K562 (cell line): ENCODE measurements around the gene PRKG1. TPM values are rescaled to one million over a fixed set of nuclear protein-coding genes. Genes with fewer than 3 reads are reported as not detected.

Source experiments
- NCOR1 ChIP-seq: fragments of 450-650 bp; IDR thresholded peaks from 2 replicates; pipeline ENCODE4 v1.6.1; 2016; ENCODE audit warnings: mild to moderate bottlenecking, moderate library complexity
- SREBF2 ChIP-seq: sonication (generic); formaldehyde crosslinking; IDR thresholded peaks from 2 replicates; pipeline ENCODE4 v1.4.0; 2020; ENCODE audit warnings: mild to moderate bottlenecking, missing genetic modification reagents
- SRSF7 ChIP-seq: fragments of 200-400 bp; formaldehyde crosslinking; optimal IDR thresholded peaks from 2 replicates; pipeline ENCODE3; 2017; ENCODE audit warnings: mild to moderate bottlenecking, low read depth, low read length
- TCF7L2 ChIP-seq: fragments of 150-350 bp; IDR thresholded peaks from 2 replicates; pipeline ENCODE4 v1.6.1; 2016; ENCODE audit warnings: low read depth, mild to moderate bottlenecking, low read length, moderate library complexity
- ZBTB1 ChIP-seq: sonication (generic); formaldehyde crosslinking; IDR thresholded peaks from 2 replicates; pipeline ENCODE4 v1.8.1; 2023; ENCODE audit warnings: missing genetic modification reagents, low read depth, mild to moderate bottlenecking, borderline replicate concordance
- ZFX ChIP-seq: sonication (generic); formaldehyde crosslinking; IDR thresholded peaks from 2 replicates; pipeline ENCODE4 v1.8.0; 2022; ENCODE audit warnings: mild to moderate bottlenecking, missing genetic modification reagents, moderate library complexity
- polyA plus RNA-seq, 8 experiments: library from polyadenylated mRNA; depleted of rRNA in 4 of 8; stranded (reverse) in 5 of 8; unstranded in 3 of 8; fragments of >200 nt; fragmentation: Nextera tagmentation in 2 of 8; fragmentation: Illumina TruSeq in 1 of 8; extraction: Ambion mirVana in 2 of 8; extraction: Trizol in 1 of 8; gene quantifications; 2 replicates each; pipeline versions ENCODE4 v1.2.1 to v1.2.3, GENCODE V29; 2011 to 2014; ENCODE audit warnings: inconsistent platforms in 1 of 8, missing spikeins in 1 of 8
- total RNA-seq, 7 experiments: library from RNA; depleted of rRNA in 6 of 7; stranded (reverse); fragments of >200 nt in 6 of 7; fragmentation: Illumina TruSeq in 2 of 7; extraction: Trizol in 2 of 7; gene quantifications; 2 replicates each; pipeline versions ENCODE4 v1.2.1 to v1.2.3, GENCODE V29; 2011 to 2021; ENCODE audit warnings: low replicate concordance in 1 of 7
- TF ChIP-seq, protein P1 (sequence below): sonication (generic); formaldehyde crosslinking; IDR thresholded peaks from 2 replicates; pipeline ENCODE4 v1.8.0; 2023; ENCODE audit warnings: missing genetic modification reagents, mild to moderate bottlenecking, borderline replicate concordance
- TF ChIP-seq, protein P2 (sequence below): fragments of 450-650 bp; IDR thresholded peaks from 2 replicates; pipeline ENCODE4 v1.6.1; 2016; ENCODE audit warnings: mild to moderate bottlenecking, moderate library complexity
- TF ChIP-seq, protein P3 (sequence below): sonication (generic); IDR thresholded peaks from 2 replicates; pipeline ENCODE4 v1.6.1; 2016

The PRKG1 gene
- total and polyA plus RNA-seq, 9 of the 15 experiments (the other 6 are each of a cell fraction or from before 2014, with no cell fraction given) = 0.22 TPM; not detected in 8

- TF ChIP-seq SREBF2 (CRISPR knock-in tag) (no peak), NCOR1 (0 out of 2 replicates have a peak, but pooled peaks have one; percentile 3), ZFX (peak; percentile 65; the same call in 1 of the 2 replicates), SRSF7 (no peak), ZBTB1 (CRISPR knock-in tag) (no peak), TCF7L2 (no peak)
- TF ChIP-seq, protein P1, sequence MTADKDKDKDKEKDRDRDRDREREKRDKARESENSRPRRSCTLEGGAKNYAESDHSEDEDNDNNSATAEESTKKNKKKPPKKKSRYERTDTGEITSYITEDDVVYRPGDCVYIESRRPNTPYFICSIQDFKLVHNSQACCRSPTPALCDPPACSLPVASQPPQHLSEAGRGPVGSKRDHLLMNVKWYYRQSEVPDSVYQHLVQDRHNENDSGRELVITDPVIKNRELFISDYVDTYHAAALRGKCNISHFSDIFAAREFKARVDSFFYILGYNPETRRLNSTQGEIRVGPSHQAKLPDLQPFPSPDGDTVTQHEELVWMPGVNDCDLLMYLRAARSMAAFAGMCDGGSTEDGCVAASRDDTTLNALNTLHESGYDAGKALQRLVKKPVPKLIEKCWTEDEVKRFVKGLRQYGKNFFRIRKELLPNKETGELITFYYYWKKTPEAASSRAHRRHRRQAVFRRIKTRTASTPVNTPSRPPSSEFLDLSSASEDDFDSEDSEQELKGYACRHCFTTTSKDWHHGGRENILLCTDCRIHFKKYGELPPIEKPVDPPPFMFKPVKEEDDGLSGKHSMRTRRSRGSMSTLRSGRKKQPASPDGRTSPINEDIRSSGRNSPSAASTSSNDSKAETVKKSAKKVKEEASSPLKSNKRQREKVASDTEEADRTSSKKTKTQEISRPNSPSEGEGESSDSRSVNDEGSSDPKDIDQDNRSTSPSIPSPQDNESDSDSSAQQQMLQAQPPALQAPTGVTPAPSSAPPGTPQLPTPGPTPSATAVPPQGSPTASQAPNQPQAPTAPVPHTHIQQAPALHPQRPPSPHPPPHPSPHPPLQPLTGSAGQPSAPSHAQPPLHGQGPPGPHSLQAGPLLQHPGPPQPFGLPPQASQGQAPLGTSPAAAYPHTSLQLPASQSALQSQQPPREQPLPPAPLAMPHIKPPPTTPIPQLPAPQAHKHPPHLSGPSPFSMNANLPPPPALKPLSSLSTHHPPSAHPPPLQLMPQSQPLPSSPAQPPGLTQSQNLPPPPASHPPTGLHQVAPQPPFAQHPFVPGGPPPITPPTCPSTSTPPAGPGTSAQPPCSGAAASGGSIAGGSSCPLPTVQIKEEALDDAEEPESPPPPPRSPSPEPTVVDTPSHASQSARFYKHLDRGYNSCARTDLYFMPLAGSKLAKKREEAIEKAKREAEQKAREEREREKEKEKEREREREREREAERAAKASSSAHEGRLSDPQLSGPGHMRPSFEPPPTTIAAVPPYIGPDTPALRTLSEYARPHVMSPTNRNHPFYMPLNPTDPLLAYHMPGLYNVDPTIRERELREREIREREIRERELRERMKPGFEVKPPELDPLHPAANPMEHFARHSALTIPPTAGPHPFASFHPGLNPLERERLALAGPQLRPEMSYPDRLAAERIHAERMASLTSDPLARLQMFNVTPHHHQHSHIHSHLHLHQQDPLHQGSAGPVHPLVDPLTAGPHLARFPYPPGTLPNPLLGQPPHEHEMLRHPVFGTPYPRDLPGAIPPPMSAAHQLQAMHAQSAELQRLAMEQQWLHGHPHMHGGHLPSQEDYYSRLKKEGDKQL (CRISPR knock-in tag) = peak; percentile 93; the same call in 1 of the 2 replicates
- TF ChIP-seq, protein P2, sequence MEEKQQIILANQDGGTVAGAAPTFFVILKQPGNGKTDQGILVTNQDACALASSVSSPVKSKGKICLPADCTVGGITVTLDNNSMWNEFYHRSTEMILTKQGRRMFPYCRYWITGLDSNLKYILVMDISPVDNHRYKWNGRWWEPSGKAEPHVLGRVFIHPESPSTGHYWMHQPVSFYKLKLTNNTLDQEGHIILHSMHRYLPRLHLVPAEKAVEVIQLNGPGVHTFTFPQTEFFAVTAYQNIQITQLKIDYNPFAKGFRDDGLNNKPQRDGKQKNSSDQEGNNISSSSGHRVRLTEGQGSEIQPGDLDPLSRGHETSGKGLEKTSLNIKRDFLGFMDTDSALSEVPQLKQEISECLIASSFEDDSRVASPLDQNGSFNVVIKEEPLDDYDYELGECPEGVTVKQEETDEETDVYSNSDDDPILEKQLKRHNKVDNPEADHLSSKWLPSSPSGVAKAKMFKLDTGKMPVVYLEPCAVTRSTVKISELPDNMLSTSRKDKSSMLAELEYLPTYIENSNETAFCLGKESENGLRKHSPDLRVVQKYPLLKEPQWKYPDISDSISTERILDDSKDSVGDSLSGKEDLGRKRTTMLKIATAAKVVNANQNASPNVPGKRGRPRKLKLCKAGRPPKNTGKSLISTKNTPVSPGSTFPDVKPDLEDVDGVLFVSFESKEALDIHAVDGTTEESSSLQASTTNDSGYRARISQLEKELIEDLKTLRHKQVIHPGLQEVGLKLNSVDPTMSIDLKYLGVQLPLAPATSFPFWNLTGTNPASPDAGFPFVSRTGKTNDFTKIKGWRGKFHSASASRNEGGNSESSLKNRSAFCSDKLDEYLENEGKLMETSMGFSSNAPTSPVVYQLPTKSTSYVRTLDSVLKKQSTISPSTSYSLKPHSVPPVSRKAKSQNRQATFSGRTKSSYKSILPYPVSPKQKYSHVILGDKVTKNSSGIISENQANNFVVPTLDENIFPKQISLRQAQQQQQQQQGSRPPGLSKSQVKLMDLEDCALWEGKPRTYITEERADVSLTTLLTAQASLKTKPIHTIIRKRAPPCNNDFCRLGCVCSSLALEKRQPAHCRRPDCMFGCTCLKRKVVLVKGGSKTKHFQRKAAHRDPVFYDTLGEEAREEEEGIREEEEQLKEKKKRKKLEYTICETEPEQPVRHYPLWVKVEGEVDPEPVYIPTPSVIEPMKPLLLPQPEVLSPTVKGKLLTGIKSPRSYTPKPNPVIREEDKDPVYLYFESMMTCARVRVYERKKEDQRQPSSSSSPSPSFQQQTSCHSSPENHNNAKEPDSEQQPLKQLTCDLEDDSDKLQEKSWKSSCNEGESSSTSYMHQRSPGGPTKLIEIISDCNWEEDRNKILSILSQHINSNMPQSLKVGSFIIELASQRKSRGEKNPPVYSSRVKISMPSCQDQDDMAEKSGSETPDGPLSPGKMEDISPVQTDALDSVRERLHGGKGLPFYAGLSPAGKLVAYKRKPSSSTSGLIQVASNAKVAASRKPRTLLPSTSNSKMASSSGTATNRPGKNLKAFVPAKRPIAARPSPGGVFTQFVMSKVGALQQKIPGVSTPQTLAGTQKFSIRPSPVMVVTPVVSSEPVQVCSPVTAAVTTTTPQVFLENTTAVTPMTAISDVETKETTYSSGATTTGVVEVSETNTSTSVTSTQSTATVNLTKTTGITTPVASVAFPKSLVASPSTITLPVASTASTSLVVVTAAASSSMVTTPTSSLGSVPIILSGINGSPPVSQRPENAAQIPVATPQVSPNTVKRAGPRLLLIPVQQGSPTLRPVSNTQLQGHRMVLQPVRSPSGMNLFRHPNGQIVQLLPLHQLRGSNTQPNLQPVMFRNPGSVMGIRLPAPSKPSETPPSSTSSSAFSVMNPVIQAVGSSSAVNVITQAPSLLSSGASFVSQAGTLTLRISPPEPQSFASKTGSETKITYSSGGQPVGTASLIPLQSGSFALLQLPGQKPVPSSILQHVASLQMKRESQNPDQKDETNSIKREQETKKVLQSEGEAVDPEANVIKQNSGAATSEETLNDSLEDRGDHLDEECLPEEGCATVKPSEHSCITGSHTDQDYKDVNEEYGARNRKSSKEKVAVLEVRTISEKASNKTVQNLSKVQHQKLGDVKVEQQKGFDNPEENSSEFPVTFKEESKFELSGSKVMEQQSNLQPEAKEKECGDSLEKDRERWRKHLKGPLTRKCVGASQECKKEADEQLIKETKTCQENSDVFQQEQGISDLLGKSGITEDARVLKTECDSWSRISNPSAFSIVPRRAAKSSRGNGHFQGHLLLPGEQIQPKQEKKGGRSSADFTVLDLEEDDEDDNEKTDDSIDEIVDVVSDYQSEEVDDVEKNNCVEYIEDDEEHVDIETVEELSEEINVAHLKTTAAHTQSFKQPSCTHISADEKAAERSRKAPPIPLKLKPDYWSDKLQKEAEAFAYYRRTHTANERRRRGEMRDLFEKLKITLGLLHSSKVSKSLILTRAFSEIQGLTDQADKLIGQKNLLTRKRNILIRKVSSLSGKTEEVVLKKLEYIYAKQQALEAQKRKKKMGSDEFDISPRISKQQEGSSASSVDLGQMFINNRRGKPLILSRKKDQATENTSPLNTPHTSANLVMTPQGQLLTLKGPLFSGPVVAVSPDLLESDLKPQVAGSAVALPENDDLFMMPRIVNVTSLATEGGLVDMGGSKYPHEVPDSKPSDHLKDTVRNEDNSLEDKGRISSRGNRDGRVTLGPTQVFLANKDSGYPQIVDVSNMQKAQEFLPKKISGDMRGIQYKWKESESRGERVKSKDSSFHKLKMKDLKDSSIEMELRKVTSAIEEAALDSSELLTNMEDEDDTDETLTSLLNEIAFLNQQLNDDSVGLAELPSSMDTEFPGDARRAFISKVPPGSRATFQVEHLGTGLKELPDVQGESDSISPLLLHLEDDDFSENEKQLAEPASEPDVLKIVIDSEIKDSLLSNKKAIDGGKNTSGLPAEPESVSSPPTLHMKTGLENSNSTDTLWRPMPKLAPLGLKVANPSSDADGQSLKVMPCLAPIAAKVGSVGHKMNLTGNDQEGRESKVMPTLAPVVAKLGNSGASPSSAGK = peak; percentile 98
- TF ChIP-seq, protein P3, sequence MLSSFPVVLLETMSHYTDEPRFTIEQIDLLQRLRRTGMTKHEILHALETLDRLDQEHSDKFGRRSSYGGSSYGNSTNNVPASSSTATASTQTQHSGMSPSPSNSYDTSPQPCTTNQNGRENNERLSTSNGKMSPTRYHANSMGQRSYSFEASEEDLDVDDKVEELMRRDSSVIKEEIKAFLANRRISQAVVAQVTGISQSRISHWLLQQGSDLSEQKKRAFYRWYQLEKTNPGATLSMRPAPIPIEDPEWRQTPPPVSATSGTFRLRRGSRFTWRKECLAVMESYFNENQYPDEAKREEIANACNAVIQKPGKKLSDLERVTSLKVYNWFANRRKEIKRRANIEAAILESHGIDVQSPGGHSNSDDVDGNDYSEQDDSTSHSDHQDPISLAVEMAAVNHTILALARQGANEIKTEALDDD = no peak
Measured at GRCh38 chr10:51699475-51700227, 625.4 kb downstream of the PRKG1 start, which contains the start of gene CSTF2T (continued).
